A673 (cell line): ENCODE results near the gene GPHA2.

ENCODE experiments used
- EZH2 ChIP-seq: fragments of 200-600 bp; sonication (generic); IDR thresholded peaks from 2 replicates; pipeline ENCODE4 v1.6.1; 2017; ENCODE audit warnings: borderline replicate concordance, low read depth, mild to moderate bottlenecking, mixed read lengths, antibody characterized with exemption, low read length; ENCODE audit not compliant: poor library complexity, severe bottlenecking
- TF ChIP-seq, protein P1 (sequence below): fragments of 300-800, 200-600 bp; sonication (generic); conservative IDR thresholded peaks from 2 replicates; pipeline ENCODE4 v1.5.1; 2017; ENCODE audit warnings: low read depth, mild to moderate bottlenecking, antibody characterized with exemption, low read length, moderate library complexity, mixed read lengths

DNA sequence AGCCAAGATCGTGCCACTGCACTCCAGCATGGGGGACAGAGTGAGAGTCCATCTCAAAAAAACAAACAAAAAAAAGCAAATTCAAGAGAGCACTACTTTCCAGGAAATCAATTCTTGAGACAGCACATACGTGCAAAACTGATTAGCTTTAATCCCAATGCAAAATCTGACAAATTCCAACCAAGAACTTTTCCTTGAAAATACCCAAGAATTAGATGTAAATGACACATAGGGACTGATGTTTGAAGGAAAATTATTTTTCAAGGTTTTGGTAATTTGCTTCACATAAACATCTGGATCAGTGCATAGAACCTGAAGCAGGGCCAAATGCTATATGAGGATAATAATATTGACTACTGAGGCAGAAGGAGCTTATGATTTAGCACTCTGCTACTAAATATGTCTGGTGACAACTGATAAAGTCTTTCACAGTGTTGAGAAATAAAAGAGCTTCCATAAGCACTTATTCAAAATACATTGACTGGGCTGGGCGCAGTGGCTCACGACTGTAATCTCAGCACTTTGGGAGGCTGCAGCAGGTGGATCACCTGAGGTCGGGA is 27.5 kb upstream of the GPHA2 start:
- TF ChIP-seq, protein P1, sequence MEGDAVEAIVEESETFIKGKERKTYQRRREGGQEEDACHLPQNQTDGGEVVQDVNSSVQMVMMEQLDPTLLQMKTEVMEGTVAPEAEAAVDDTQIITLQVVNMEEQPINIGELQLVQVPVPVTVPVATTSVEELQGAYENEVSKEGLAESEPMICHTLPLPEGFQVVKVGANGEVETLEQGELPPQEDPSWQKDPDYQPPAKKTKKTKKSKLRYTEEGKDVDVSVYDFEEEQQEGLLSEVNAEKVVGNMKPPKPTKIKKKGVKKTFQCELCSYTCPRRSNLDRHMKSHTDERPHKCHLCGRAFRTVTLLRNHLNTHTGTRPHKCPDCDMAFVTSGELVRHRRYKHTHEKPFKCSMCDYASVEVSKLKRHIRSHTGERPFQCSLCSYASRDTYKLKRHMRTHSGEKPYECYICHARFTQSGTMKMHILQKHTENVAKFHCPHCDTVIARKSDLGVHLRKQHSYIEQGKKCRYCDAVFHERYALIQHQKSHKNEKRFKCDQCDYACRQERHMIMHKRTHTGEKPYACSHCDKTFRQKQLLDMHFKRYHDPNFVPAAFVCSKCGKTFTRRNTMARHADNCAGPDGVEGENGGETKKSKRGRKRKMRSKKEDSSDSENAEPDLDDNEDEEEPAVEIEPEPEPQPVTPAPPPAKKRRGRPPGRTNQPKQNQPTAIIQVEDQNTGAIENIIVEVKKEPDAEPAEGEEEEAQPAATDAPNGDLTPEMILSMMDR: no peak
- TF ChIP-seq EZH2: no peak
